H1 (cell line): ENCODE data around the gene CASTOR1. TPM values are rescaled to one million over a fixed set of nuclear protein-coding genes. Genes with fewer than 3 reads are reported as not detected.

Source experiments
- CTCF ChIA-PET: fragments of 300-600 bp; sonication (Branson Sonifier 250); formaldehyde crosslinking; loops from one replicate; lab custom pipeline; 2021; ENCODE audit not compliant: partially characterized antibody; lab: Charles Lee
- POLR2A ChIA-PET: fragments of 300-600 bp; sonication (Branson Sonifier 250); formaldehyde crosslinking; loops from one replicate; lab custom pipeline; 2021; ENCODE audit warnings: inconsistent platforms; ENCODE audit not compliant: partially characterized antibody; lab: Charles Lee
- DNase-seq, 2 experiments: peaks; one replicate each; pipeline versions ENCODE4 v3.0.0 to v3.0.0-alpha.2; 2010 to 2022; ENCODE audit warnings: low spot score in 2 of 2, low read depth in 1 of 2, mixed read lengths in 1 of 2
- FAIRE-seq: peaks from 2 replicates; lab custom pipeline; 2011; peaks lifted over from hg19 to GRCh38; lab: Jason Lieb, UNC
- H2AFZ ChIP-seq: 2 replicates; pipeline ENCODE4 v1.8.1; 2012; ENCODE audit warnings: low read length, inconsistent platforms
- H2AK5ac ChIP-seq: 2 replicates; pipeline ENCODE4 v1.6.1; 2013; ENCODE audit warnings: low read depth, low read length
- H2BK120ac ChIP-seq: replicated peaks from 2 replicates; pipeline ENCODE3; 2013; ENCODE audit warnings: low read depth, low read length, inconsistent platforms
- H2BK12ac ChIP-seq: 2 replicates; pipeline ENCODE4 v1.6.1; 2013; ENCODE audit warnings: low read depth, low read length
- H2BK15ac ChIP-seq: 2 replicates; pipeline ENCODE4 v1.6.1; 2013; ENCODE audit warnings: low read length
- H2BK20ac ChIP-seq: 2 replicates; pipeline ENCODE4 v1.6.1; 2013; ENCODE audit warnings: low read length
- H2BK5ac ChIP-seq: 2 replicates; pipeline ENCODE4 v1.6.1; 2013; ENCODE audit warnings: low read depth, low read length
- H3K14ac ChIP-seq: 2 replicates; pipeline ENCODE4 v1.6.1; 2013; ENCODE audit warnings: inconsistent platforms; ENCODE audit not compliant: insufficient read length
- H3K18ac ChIP-seq: 2 replicates; pipeline ENCODE4 v1.6.1; 2013; ENCODE audit warnings: low read length; ENCODE audit errors: extremely low read depth
- H3K23ac ChIP-seq: 2 replicates; pipeline ENCODE4 v1.6.1; 2013; ENCODE audit warnings: inconsistent platforms; ENCODE audit not compliant: insufficient read length
- H3K23me2 ChIP-seq: 2 replicates; pipeline ENCODE4 v1.6.1; 2013; ENCODE audit warnings: low read depth, low read length
- H3K27ac ChIP-seq: 2 replicates; pipeline ENCODE4 v1.6.1; 2011; ENCODE audit warnings: low read depth, low read length, inconsistent platforms
- H3K27me3 ChIP-seq, 4 experiments: replicated peaks in 1 of 4; 1 replicate in 1 of 4; 2 replicates in 3 of 4; pipeline versions ENCODE4 v1.6.1 to v1.8.1; 2011 to 2013; ENCODE audit warnings: low read length in 3 of 4, mild to moderate bottlenecking in 3 of 4, inconsistent platforms in 2 of 4, mixed read lengths in 2 of 4, moderate library complexity in 1 of 4; ENCODE audit not compliant: control insufficient read depth in 3 of 4, insufficient read depth in 3 of 4; ENCODE audit errors: extremely low read depth in 1 of 4
- H3K36me3 ChIP-seq, 4 experiments: 2 replicates each; pipeline versions ENCODE4 v1.6.1 to v1.8.1; 2011 to 2013; ENCODE audit warnings: mild to moderate bottlenecking in 4 of 4, low read length in 3 of 4, moderate library complexity in 2 of 4, control low read depth in 1 of 4, inconsistent platforms in 1 of 4; ENCODE audit not compliant: insufficient read depth in 4 of 4, control insufficient read depth in 2 of 4
- H3K4ac ChIP-seq: replicated peaks from 2 replicates; pipeline ENCODE3; 2013; ENCODE audit warnings: low read length, low read depth, mixed read lengths, inconsistent platforms; ENCODE audit not compliant: insufficient read length
- H3K4me1 ChIP-seq, 4 experiments: replicated peaks in 1 of 4; 1 replicate in 1 of 4; 2 replicates in 3 of 4; pipeline versions ENCODE4 v1.6.1 to v1.8.1; 2011 to 2013; ENCODE audit warnings: low read length in 3 of 4, inconsistent platforms in 2 of 4, mixed read lengths in 1 of 4; ENCODE audit not compliant: insufficient read depth in 4 of 4, control insufficient read depth in 3 of 4
- H3K4me2 ChIP-seq, 2 experiments: 2 replicates each; pipeline versions ENCODE4 v1.6.1 to v1.8.1; 2011 to 2013; ENCODE audit warnings: low read depth in 2 of 2, low read length in 2 of 2, control low read depth in 1 of 2, inconsistent platforms in 1 of 2, mild to moderate bottlenecking in 1 of 2; ENCODE audit not compliant: insufficient read depth in 1 of 2
- H3K4me3 ChIP-seq, 4 experiments: fragments of 200-600, 300-600 bp in 1 of 4; sonication (generic), shearing (Covaris generic), sonication (Bioruptor Twin) in 1 of 4; 2 replicates each; pipeline versions ENCODE4 v1.5.1 to v1.8.1; 2011 to 2016; ENCODE audit warnings: low read length in 4 of 4, low read depth in 3 of 4, control low read depth in 2 of 4, inconsistent platforms in 2 of 4, mild to moderate bottlenecking in 2 of 4, mixed read lengths in 1 of 4, moderate library complexity in 1 of 4; ENCODE audit not compliant: insufficient read depth in 2 of 4; ENCODE audit errors: extremely low read depth in 1 of 4
- H3K56ac ChIP-seq: replicated peaks from 2 replicates; pipeline ENCODE3; 2013; ENCODE audit warnings: low read depth, mild to moderate bottlenecking, mixed read lengths, low read length, inconsistent platforms; ENCODE audit not compliant: insufficient read length
- H3K79me1 ChIP-seq: 2 replicates; pipeline ENCODE4 v1.6.1; 2013; ENCODE audit warnings: low read depth, low read length, control low read depth
- H3K79me2 ChIP-seq, 2 experiments: 2 replicates each; pipeline versions ENCODE4 v1.6.1 to v1.8.1; 2012 to 2013; ENCODE audit warnings: low read length in 2 of 2, mild to moderate bottlenecking in 2 of 2, inconsistent platforms in 1 of 2; ENCODE audit not compliant: insufficient read depth in 2 of 2, control insufficient read depth in 1 of 2
- H3K9ac ChIP-seq, 4 experiments: replicated peaks in 1 of 4; 1 replicate in 1 of 4; 2 replicates in 3 of 4; pipeline versions ENCODE4 v1.6.1 to v1.8.1; 2011 to 2013; ENCODE audit warnings: low read depth in 3 of 4, low read length in 3 of 4, control low read depth in 2 of 4, mild to moderate bottlenecking in 2 of 4, moderate library complexity in 2 of 4, inconsistent platforms in 1 of 4; ENCODE audit errors: extremely low read depth in 1 of 4
- H3K9me3 ChIP-seq, 2 experiments: 2 replicates each; pipeline versions ENCODE4 v1.6.1 to v1.8.1; 2012 to 2013; ENCODE audit warnings: mild to moderate bottlenecking in 2 of 2, moderate library complexity in 2 of 2, control low read depth in 1 of 2, inconsistent platforms in 1 of 2, low read depth in 1 of 2, low read length in 1 of 2, mixed read lengths in 1 of 2; ENCODE audit not compliant: insufficient read depth in 2 of 2
- H4K20me1 ChIP-seq, 2 experiments: replicated peaks in 1 of 2; 2 replicates each; pipeline versions ENCODE3 to v1.8.1; 2011 to 2013; ENCODE audit warnings: inconsistent platforms in 2 of 2, low read length in 2 of 2, mild to moderate bottlenecking in 1 of 2; ENCODE audit not compliant: insufficient read depth in 2 of 2, control insufficient read depth in 1 of 2
- H4K5ac ChIP-seq: 2 replicates; pipeline ENCODE4 v1.6.1; 2013; ENCODE audit warnings: low read length, low read depth, mixed read lengths, inconsistent platforms; ENCODE audit not compliant: insufficient read length
- H4K8ac ChIP-seq: 2 replicates; pipeline ENCODE4 v1.8.0; 2013; ENCODE audit warnings: mild to moderate bottlenecking, moderate library complexity, low read length, inconsistent platforms; ENCODE audit not compliant: insufficient read depth; ENCODE audit errors: extremely low read depth
- H4K91ac ChIP-seq: replicated peaks from 2 replicates; pipeline ENCODE3; 2013; ENCODE audit warnings: low read length, mixed read lengths, inconsistent platforms; ENCODE audit not compliant: insufficient read length
- TAF7 ChIP-seq: optimal IDR thresholded peaks from 2 replicates; pipeline ENCODE3; 2011; ENCODE audit warnings: low read depth, mild to moderate bottlenecking, inconsistent platforms, low read length, moderate library complexity, borderline replicate concordance
- TCF12 ChIP-seq: IDR thresholded peaks from 2 replicates; pipeline ENCODE4 v1.6.1; 2011; ENCODE audit warnings: low read depth, mild to moderate bottlenecking, low read length
- YY1 ChIP-seq: IDR thresholded peaks from 2 replicates; pipeline ENCODE4 v1.6.1; 2011; ENCODE audit warnings: low read depth, mild to moderate bottlenecking, low read length
- WGBS, 2 experiments: shearing (Covaris generic) in 1 of 2; methylation state at CpG; one replicate each; pipeline versions ENCODE4 v1.1.6 to v1.1.7; 2013 to 2015; ENCODE audit warnings: low lambda C conversion rate in 2 of 2, mixed read lengths in 2 of 2, inconsistent platforms in 1 of 2, low coverage in 1 of 2, missing lambda C conversion rate in 1 of 2; ENCODE audit not compliant: insufficient replicate concordance in 2 of 2, insufficient coverage in 1 of 2, insufficient read length in 1 of 2; ENCODE audit errors: extremely low coverage in 1 of 2, missing lambda C conversion rate in 1 of 2; 5-methylcytosine and 5-hydroxymethylcytosine counted together
- polyA plus RNA-seq, 7 experiments: library from polyadenylated mRNA; depleted of rRNA in 3 of 7; stranded (reverse) in 5 of 7; unstranded in 2 of 7; fragments of >200 nt in 5 of 7; fragments of 200-250 nt in 2 of 7; gene quantifications; 1 replicate in 5 of 7; 2 replicates in 1 of 7; 4 replicates in 1 of 7; pipeline versions ENCODE4 v1.2.1 to v1.2.3, GENCODE V29; 2011 to 2013; ENCODE audit warnings: missing spikeins in 2 of 7, mixed read lengths in 2 of 7
- total RNA-seq: library from RNA; stranded (reverse); fragmentation: NEBNext Ultra II Directional; extraction: Animal tissue kit (Norgen Biotek cat#: 25700); gene quantifications from 2 replicates; pipeline ENCODE4 v1.2.1, GENCODE V29; 2021

Gene CASTOR1
- total and polyA plus RNA-seq, 2 of the 8 experiments (the other 6 are each of a cell fraction or from before 2014, with no cell fraction given), result 10.3 to 36.0 TPM

GRCh38 chr22:30332551-30332950 is 43.2 kb upstream of the CASTOR1 start:
- no peaks in the 10 kb centered on the region for H3K9me3 ChIP-seq
- TF ChIP-seq TAF7, result no peak
- TF ChIP-seq TCF12, result no peak
- TF ChIP-seq YY1, result no peak
- POLR2A ChIA-PET, result interaction anchor here (1.1 to 1.6 kb wide), 4 partner anchors 10 to 30 kb away, joined by 3 to 8 read pairs (median 4); no protein-coding TSS in a partner anchor
- WGBS, 2 experiments, result 96% methylated on average over 5 of the region's 5 CpGs; no CpG with 5 or more reads in 1 of the 2 experiments
- no peak overlapping the region for H3K4me3 ChIP-seq
- no peak overlapping the region for H3K9ac ChIP-seq
- H2BK5ac ChIP-seq, result no peak overlapping the region
- no peak overlapping the region for H2AFZ ChIP-seq
- peaks cover 0 to 10% of the 10 kb centered on the region in 2 experiments for H4K20me1 ChIP-seq
- H3K4me1 ChIP-seq, result 0 out of 7 replicates have a peak, but pooled peaks cover 0 to 1% (median 0%) of the 10 kb centered on the region in 4 experiments
- no peak overlapping the region for H4K5ac ChIP-seq
- H3K79me1 ChIP-seq, result no peaks in the 10 kb centered on the region; the same call in 1 of the 2 replicates
- no peak overlapping the region for H3K56ac ChIP-seq
- no peaks in the 10 kb centered on the region for H3K79me2 ChIP-seq
- DNase-seq (no peak), FAIRE-seq (no peak)
- H3K27ac ChIP-seq, result no peak overlapping the region
- H4K91ac ChIP-seq, result no peak overlapping the region
- no peak overlapping the region for H2BK20ac ChIP-seq
- H2BK12ac ChIP-seq, result no peak overlapping the region
- no peak overlapping the region for H4K8ac ChIP-seq
- H3K14ac ChIP-seq, result no peak overlapping the region
- no peak overlapping the region for H2BK15ac ChIP-seq
- no peak overlapping the region for H3K18ac ChIP-seq
- no peak overlapping the region for H2AK5ac ChIP-seq
- H3K4me2 ChIP-seq, result no peak overlapping the region
- H3K23ac ChIP-seq, result no peak overlapping the region
- CTCF ChIA-PET, result interaction anchor here (0.6 to 20.1 kb wide), 5 partner anchors 9 to 69 kb away, joined by 3 to 203 read pairs (median 4); partner anchors contain the start of gene CASTOR1
- H3K36me3 ChIP-seq, result peaks cover 28 to 61% (median 50%) of the 10 kb centered on the region in 4 experiments
- H3K23me2 ChIP-seq, result no peaks in the 10 kb centered on the region
- no peak overlapping the region for H3K4ac ChIP-seq
- H2BK120ac ChIP-seq, result no peak overlapping the region
- H3K27me3 ChIP-seq, result no peaks in the 10 kb centered on the region
